ENCODE measurements around the gene ALOXE3.
A peak's percentile ranks its signal among the peaks of the same experiment; 100 is the strongest.
"Not testable (repeated sequence)": the region's sequence is repeated elsewhere in the genome, so short reads cannot be mapped to it uniquely, and the experiment has no call there.

The ALOXE3 gene

GRCh38 chr17:8079291-8080207 lies 38.8 kb downstream of the ALOXE3 start:
- H3K4me3 ChIP-seq (ENCODE audit: low read depth, low read length), result peak overlapping the region; percentile 37
- TF ChIP-seq CTCF (IDR thresholded peaks at IDR 0.05; ENCODE audit: control insufficient read depth, extremely low read depth, insufficient read depth), result peak; percentile 76
- DNase-seq (ENCODE audit: low read depth), result no peak

GRCh38 chr17:8077939-8078338 lies 40.4 kb downstream of the ALOXE3 start:
- not testable (repeated sequence) for DNase-seq (ENCODE audit: low read depth); H3K4me3 ChIP-seq (ENCODE audit: low read depth, low read length)

GRCh38 chr17:8076502-8077266 lies 41.6 kb downstream of the ALOXE3 start:
- H3K4me3 ChIP-seq (ENCODE audit: low read depth, low read length), result no peak overlapping the region
- TF ChIP-seq CTCF (IDR thresholded peaks at IDR 0.05; ENCODE audit: control insufficient read depth, extremely low read depth, insufficient read depth), result no peak
- no peak for DNase-seq (ENCODE audit: low read depth)

- TF ChIP-seq CTCF (IDR thresholded peaks at IDR 0.05; ENCODE audit: control insufficient read depth, extremely low read depth, insufficient read depth), result no peak
- H3K4me3 ChIP-seq (ENCODE audit: low read depth, low read length), result no peak overlapping the region
- DNase-seq (ENCODE audit: low read depth), result no peak
These were observed 42.6 kb downstream of the ALOXE3 start for GRCh38 chr17:8075574-8076342.

DNA sequence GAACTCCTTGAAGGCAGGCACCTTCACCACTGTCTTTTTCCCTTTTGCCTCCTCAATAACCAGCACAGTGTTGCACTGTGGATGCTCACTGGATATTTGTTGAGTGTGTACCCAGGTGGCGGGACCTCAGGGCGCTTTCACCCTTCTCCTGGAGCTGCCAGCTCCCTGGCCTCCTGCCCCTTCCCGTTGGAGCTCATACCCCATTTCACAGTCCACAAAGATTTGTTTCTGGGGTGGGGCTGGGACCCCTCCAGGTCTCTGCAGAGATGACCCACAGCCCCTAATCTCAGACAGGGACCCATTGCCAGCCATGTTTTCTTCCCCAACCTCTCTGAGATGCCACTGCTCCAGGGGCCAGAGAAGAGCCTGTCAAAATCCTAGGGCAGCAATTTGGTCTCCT lies 43.2 kb downstream of the ALOXE3 start:
- no peak for TF ChIP-seq CTCF (IDR thresholded peaks at IDR 0.05; ENCODE audit: control insufficient read depth, extremely low read depth, insufficient read depth)
- DNase-seq (ENCODE audit: low read depth), result no peak
- H3K4me3 ChIP-seq (ENCODE audit: low read depth, low read length), result no peak overlapping the region

DNA sequence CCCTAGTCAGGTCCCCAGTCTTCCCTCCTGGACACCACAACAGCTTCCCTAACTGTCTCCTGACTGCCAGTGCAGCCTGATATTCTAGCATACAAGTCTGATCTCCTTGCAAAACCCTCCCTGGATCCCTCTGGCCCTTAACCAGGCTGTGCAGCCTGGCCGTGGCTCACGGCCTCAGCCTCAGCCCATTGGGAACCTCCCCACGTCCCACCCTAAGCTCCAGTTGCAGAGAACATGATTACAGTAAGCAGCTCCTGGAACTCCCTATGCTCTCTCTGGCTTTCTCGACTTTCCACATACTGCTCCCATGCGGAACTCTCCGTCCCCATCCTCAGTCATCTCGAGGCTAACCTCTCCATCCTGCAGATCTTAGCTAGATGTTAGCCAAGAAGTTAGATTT lies 43.8 kb downstream of the ALOXE3 start:
- TF ChIP-seq CTCF (IDR thresholded peaks at IDR 0.05; ENCODE audit: control insufficient read depth, extremely low read depth, insufficient read depth), result no peak
- no peak overlapping the region for H3K4me3 ChIP-seq (ENCODE audit: low read depth, low read length)
- DNase-seq (ENCODE audit: low read depth), result no peak

Measured in LNCaP clone FGC (cell line).